Measurements from ENCODE around the gene GLT6D1.
"Not testable (repeated sequence)": the region's sequence is repeated elsewhere in the genome, so short reads cannot be mapped to it uniquely, and the experiment has no call there.

- TF ChIP-seq CTCF (IDR thresholded peaks at IDR 0.05; ENCODE audit: low read length); EZH2 (optimal IDR thresholded peaks at IDR 0.05; ENCODE audit: low read depth, low read length): not testable (repeated sequence)
Observed at GRCh38 chr9:135672786-135673185, 33.4 kb upstream of the GLT6D1 start.

Measured in MM.1S (cell line).